HEK293 (cell line): ENCODE results near the gene PEX3.

Experiments
- GLI4 ChIP-seq: fragments of 450-650 bp; formaldehyde crosslinking; IDR thresholded peaks from 2 replicates; pipeline ENCODE4 v1.5.1; 2016; ENCODE audit warnings: missing biosample characterization, missing genetic modification characterization
- MYNN ChIP-seq: fragments of 450-650 bp; formaldehyde crosslinking; IDR thresholded peaks from 2 replicates; pipeline ENCODE4 v1.5.1; 2016; ENCODE audit warnings: missing biosample characterization, missing genetic modification characterization, borderline replicate concordance
- MZF1 ChIP-seq: fragments of 450-650 bp; formaldehyde crosslinking; IDR thresholded peaks from 2 replicates; pipeline ENCODE4 v1.5.1; 2017; ENCODE audit warnings: missing biosample characterization, missing genetic modification characterization, borderline replicate concordance
- OVOL3 ChIP-seq: fragments of 450-650 bp; formaldehyde crosslinking; IDR thresholded peaks from 2 replicates; pipeline ENCODE4 v1.5.1; 2016; ENCODE audit warnings: missing biosample characterization, missing genetic modification characterization
- PRDM1 ChIP-seq: fragments of 450-650 bp; formaldehyde crosslinking; IDR thresholded peaks from 2 replicates; pipeline ENCODE4; 2016; ENCODE audit warnings: missing biosample characterization, missing genetic modification characterization
- REPIN1 ChIP-seq: fragments of 450-650 bp; formaldehyde crosslinking; IDR thresholded peaks from 2 replicates; pipeline ENCODE4 v1.5.1; 2017; ENCODE audit warnings: missing biosample characterization, missing genetic modification characterization, low read depth
- SCRT1 ChIP-seq: fragments of 450-650 bp; formaldehyde crosslinking; IDR thresholded peaks from 2 replicates; pipeline ENCODE4 v1.5.1; 2016; ENCODE audit warnings: missing biosample characterization, missing genetic modification characterization, borderline replicate concordance
- SCRT2 ChIP-seq: fragments of 450-650 bp; formaldehyde crosslinking; IDR thresholded peaks from 2 replicates; pipeline ENCODE4 v1.5.1; 2016; ENCODE audit warnings: missing biosample characterization, missing genetic modification characterization
- SP3 ChIP-seq: fragments of 450-650 bp; formaldehyde crosslinking; IDR thresholded peaks from 2 replicates; pipeline ENCODE4 v1.5.1; 2016; ENCODE audit warnings: missing biosample characterization, missing genetic modification characterization
- WT1 ChIP-seq: fragments of 450-650 bp; formaldehyde crosslinking; IDR thresholded peaks from 2 replicates; pipeline ENCODE4 v1.5.1; 2016; ENCODE audit warnings: missing biosample characterization, missing genetic modification characterization
- ZBTB17 ChIP-seq: fragments of 450-650 bp; formaldehyde crosslinking; IDR thresholded peaks from 2 replicates; pipeline ENCODE4 v1.5.1; 2016; ENCODE audit warnings: missing biosample characterization, missing genetic modification characterization
- ZBTB20 ChIP-seq: fragments of 450-650 bp; formaldehyde crosslinking; IDR thresholded peaks from 2 replicates; pipeline ENCODE4 v1.5.1; 2016; ENCODE audit warnings: missing biosample characterization, missing genetic modification characterization
- ZBTB21 ChIP-seq: fragments of 450-650 bp; formaldehyde crosslinking; IDR thresholded peaks from 2 replicates; pipeline ENCODE4 v1.5.1; 2017; ENCODE audit warnings: missing biosample characterization, missing genetic modification characterization
- ZBTB48 ChIP-seq: fragments of 450-650 bp; formaldehyde crosslinking; IDR thresholded peaks from 2 replicates; pipeline ENCODE4 v1.5.1; 2016; ENCODE audit warnings: missing biosample characterization, missing genetic modification characterization
- ZNF112 ChIP-seq: fragments of 450-650 bp; formaldehyde crosslinking; IDR thresholded peaks from 2 replicates; pipeline ENCODE4 v1.5.0; 2017; ENCODE audit warnings: missing biosample characterization, missing genetic modification characterization
- ZNF16 ChIP-seq: fragments of 450-650 bp; formaldehyde crosslinking; IDR thresholded peaks from 2 replicates; pipeline ENCODE4 v1.5.1; 2016; ENCODE audit warnings: low read depth, missing biosample characterization, missing genetic modification characterization
- ZNF221 ChIP-seq: fragments of 450-650 bp; formaldehyde crosslinking; IDR thresholded peaks from 2 replicates; pipeline ENCODE4 v1.5.1; 2017; ENCODE audit warnings: missing biosample characterization, missing genetic modification characterization, borderline replicate concordance
- ZNF311 ChIP-seq: fragments of 450-650 bp; formaldehyde crosslinking; IDR thresholded peaks from 2 replicates; pipeline ENCODE4 v1.5.1; 2017; ENCODE audit warnings: missing biosample characterization, missing genetic modification characterization, borderline replicate concordance
- ZNF324 ChIP-seq: fragments of 450-650 bp; formaldehyde crosslinking; IDR thresholded peaks from 2 replicates; pipeline ENCODE4 v1.5.1; 2016; ENCODE audit warnings: missing biosample characterization, missing genetic modification characterization
- ZNF335 ChIP-seq: fragments of 450-650 bp; formaldehyde crosslinking; conservative IDR thresholded peaks from 2 replicates; pipeline ENCODE4 v1.5.1; 2016; ENCODE audit warnings: missing biosample characterization, missing genetic modification characterization
- ZNF404 ChIP-seq: fragments of 450-650 bp; formaldehyde crosslinking; IDR thresholded peaks from 2 replicates; pipeline ENCODE4 v1.5.1; 2017; ENCODE audit warnings: missing biosample characterization, missing genetic modification characterization
- ZNF530 ChIP-seq: fragments of 450-650 bp; formaldehyde crosslinking; IDR thresholded peaks from 2 replicates; pipeline ENCODE4 v1.5.1; 2016; ENCODE audit warnings: low read depth, missing biosample characterization, missing genetic modification characterization
- ZNF544 ChIP-seq: fragments of 450-650 bp; formaldehyde crosslinking; IDR thresholded peaks from 2 replicates; pipeline ENCODE4 v1.5.0; 2017; ENCODE audit warnings: missing biosample characterization, missing genetic modification characterization
- ZNF555 ChIP-seq: fragments of 450-650 bp; formaldehyde crosslinking; conservative IDR thresholded peaks from 2 replicates; pipeline ENCODE4 v1.5.1; 2017; ENCODE audit warnings: missing biosample characterization, mild to moderate bottlenecking, missing genetic modification characterization, inconsistent platforms
- ZNF571 ChIP-seq: fragments of 450-650 bp; formaldehyde crosslinking; IDR thresholded peaks from 2 replicates; pipeline ENCODE4 v1.5.0; 2017; ENCODE audit warnings: missing biosample characterization, missing genetic modification characterization
- ZNF776 ChIP-seq: fragments of 450-650 bp; formaldehyde crosslinking; IDR thresholded peaks from 2 replicates; pipeline ENCODE4 v1.5.0; 2017; ENCODE audit warnings: missing biosample characterization, missing genetic modification characterization, borderline replicate concordance
- ZNF792 ChIP-seq: fragments of 450-650 bp; formaldehyde crosslinking; IDR thresholded peaks from 2 replicates; pipeline ENCODE4 v1.5.1; 2016; ENCODE audit warnings: missing biosample characterization, missing genetic modification characterization
- TF ChIP-seq, protein P1 (sequence below): IDR thresholded peaks from 2 replicates; pipeline ENCODE4 v1.6.1; 2011; ENCODE audit warnings: mild to moderate bottlenecking, low read depth, low read length, borderline replicate concordance
- TF ChIP-seq, protein P2 (sequence below): fragments of 450-650 bp; formaldehyde crosslinking; IDR thresholded peaks from 2 replicates; pipeline ENCODE4 v1.5.1; 2016; ENCODE audit warnings: missing biosample characterization, missing genetic modification characterization
- TF ChIP-seq, protein P3 (sequence below): fragments of 450-650 bp; formaldehyde crosslinking; IDR thresholded peaks from 2 replicates; pipeline ENCODE4 v1.5.1; 2017; ENCODE audit warnings: missing biosample characterization, missing genetic modification characterization
- TF ChIP-seq, protein P4 (sequence below): fragments of 450-650 bp; formaldehyde crosslinking; IDR thresholded peaks from 2 replicates; pipeline ENCODE4 v1.5.1; 2016; ENCODE audit warnings: missing biosample characterization, missing genetic modification characterization
- TF ChIP-seq, protein P5 (sequence below): fragments of 450-650 bp; formaldehyde crosslinking; IDR thresholded peaks from 2 replicates; pipeline ENCODE4 v1.5.1; 2016; ENCODE audit warnings: missing biosample characterization, missing genetic modification characterization, low read depth
- TF ChIP-seq, protein P6 (sequence below): fragments of 450-650 bp; formaldehyde crosslinking; IDR thresholded peaks from 2 replicates; pipeline ENCODE4; 2016; ENCODE audit warnings: missing biosample characterization, missing genetic modification characterization

The PEX3 gene

DNA sequence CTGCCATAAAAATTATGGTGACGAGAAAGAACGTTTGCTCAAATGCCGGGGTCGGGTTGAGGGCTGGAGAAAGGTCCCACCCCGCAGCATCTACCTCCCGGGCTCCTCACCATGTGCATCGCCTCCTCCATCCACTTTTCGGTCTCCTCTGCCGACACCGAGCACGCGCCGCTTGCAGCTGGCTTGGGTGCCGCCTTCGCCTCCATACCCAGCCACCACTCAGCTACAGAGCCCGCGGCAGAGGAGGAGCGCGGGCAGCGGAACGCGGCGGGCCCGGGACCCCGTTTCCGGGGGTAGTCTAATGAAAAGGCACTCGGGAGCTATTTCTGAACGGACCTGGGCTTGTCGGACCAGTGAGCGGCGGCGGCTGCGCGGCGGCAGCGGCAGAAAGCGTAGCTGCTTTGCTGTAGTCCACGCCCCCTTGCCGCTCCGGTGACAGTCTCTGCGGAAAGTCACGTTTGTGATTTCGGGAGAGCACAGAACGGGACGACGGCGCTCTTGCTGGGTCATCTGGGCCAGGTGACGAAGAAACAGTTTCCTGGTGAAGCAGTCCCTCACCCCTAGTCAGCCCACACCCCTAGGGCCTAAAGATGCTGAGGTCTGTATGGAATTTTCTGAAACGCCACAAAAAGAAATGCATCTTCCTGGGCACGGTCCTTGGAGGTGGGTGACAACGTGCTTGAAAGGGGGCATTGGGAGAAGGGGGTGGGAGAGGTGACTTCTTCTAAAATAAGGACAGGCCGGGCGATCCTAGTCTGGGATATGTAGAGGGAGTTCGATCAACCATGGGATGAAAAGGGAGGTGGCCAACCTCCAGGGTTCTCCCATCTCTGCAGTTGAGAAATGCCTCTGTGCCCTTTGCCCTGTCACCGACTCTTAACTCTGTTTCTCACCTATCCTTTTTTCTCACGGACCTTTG lies at the start of gene PEX3, which contains the start of gene ADAT2 (continued):
- peak; percentile 94 for TF ChIP-seq REPIN1 (tag by site-specific recombination)
- TF ChIP-seq OVOL3 (tag by site-specific recombination), result peak; percentile 89
- TF ChIP-seq ZBTB20 (tag by site-specific recombination), result peak; percentile 98
- TF ChIP-seq, protein P1, sequence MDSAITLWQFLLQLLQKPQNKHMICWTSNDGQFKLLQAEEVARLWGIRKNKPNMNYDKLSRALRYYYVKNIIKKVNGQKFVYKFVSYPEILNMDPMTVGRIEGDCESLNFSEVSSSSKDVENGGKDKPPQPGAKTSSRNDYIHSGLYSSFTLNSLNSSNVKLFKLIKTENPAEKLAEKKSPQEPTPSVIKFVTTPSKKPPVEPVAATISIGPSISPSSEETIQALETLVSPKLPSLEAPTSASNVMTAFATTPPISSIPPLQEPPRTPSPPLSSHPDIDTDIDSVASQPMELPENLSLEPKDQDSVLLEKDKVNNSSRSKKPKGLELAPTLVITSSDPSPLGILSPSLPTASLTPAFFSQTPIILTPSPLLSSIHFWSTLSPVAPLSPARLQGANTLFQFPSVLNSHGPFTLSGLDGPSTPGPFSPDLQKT, result no peak
- peak; percentile 96; the same call in 1 of the 2 replicates for TF ChIP-seq ZNF221 (tag by site-specific recombination)
- no peak; the same call in 1 of the 2 replicates for TF ChIP-seq MZF1 (tag by site-specific recombination)
- peak; percentile 90 for TF ChIP-seq ZNF335
- TF ChIP-seq ZBTB48 (tag by site-specific recombination), result peak; percentile 77
- no peak for TF ChIP-seq ZNF530
- TF ChIP-seq, protein P2, sequence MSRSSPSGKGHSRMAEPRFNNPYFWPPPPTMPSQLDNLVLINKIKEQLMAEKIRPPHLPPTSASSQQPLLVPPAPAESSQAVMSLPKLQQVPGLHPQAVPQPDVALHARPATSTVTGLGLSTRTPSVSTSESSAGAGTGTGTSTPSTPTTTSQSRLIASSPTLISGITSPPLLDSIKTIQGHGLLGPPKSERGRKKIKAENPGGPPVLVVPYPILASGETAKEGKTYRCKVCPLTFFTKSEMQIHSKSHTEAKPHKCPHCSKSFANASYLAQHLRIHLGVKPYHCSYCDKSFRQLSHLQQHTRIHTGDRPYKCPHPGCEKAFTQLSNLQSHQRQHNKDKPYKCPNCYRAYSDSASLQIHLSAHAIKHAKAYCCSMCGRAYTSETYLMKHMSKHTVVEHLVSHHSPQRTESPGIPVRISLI (tag by site-specific recombination), result no peak
- TF ChIP-seq ZBTB21 (tag by site-specific recombination), result peak; percentile 83
- no peak for TF ChIP-seq SCRT1
- peak; percentile 94 for TF ChIP-seq SP3 (tag by site-specific recombination)
- TF ChIP-seq, protein P3, sequence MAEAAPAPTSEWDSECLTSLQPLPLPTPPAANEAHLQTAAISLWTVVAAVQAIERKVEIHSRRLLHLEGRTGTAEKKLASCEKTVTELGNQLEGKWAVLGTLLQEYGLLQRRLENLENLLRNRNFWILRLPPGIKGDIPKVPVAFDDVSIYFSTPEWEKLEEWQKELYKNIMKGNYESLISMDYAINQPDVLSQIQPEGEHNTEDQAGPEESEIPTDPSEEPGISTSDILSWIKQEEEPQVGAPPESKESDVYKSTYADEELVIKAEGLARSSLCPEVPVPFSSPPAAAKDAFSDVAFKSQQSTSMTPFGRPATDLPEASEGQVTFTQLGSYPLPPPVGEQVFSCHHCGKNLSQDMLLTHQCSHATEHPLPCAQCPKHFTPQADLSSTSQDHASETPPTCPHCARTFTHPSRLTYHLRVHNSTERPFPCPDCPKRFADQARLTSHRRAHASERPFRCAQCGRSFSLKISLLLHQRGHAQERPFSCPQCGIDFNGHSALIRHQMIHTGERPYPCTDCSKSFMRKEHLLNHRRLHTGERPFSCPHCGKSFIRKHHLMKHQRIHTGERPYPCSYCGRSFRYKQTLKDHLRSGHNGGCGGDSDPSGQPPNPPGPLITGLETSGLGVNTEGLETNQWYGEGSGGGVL (tag by site-specific recombination), result no peak
- no peak for TF ChIP-seq ZNF544 (tag by site-specific recombination)
- no peak for TF ChIP-seq ZNF555
- TF ChIP-seq ZNF776 (tag by site-specific recombination), result no peak
- TF ChIP-seq WT1 (tag by site-specific recombination), result peak; percentile 57; the same call in 1 of the 2 replicates
- TF ChIP-seq, protein P4, sequence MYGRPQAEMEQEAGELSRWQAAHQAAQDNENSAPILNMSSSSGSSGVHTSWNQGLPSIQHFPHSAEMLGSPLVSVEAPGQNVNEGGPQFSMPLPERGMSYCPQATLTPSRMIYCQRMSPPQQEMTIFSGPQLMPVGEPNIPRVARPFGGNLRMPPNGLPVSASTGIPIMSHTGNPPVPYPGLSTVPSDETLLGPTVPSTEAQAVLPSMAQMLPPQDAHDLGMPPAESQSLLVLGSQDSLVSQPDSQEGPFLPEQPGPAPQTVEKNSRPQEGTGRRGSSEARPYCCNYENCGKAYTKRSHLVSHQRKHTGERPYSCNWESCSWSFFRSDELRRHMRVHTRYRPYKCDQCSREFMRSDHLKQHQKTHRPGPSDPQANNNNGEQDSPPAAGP (tag by site-specific recombination), result peak; percentile 96
- TF ChIP-seq ZNF311, result no peak
- TF ChIP-seq, protein P5, sequence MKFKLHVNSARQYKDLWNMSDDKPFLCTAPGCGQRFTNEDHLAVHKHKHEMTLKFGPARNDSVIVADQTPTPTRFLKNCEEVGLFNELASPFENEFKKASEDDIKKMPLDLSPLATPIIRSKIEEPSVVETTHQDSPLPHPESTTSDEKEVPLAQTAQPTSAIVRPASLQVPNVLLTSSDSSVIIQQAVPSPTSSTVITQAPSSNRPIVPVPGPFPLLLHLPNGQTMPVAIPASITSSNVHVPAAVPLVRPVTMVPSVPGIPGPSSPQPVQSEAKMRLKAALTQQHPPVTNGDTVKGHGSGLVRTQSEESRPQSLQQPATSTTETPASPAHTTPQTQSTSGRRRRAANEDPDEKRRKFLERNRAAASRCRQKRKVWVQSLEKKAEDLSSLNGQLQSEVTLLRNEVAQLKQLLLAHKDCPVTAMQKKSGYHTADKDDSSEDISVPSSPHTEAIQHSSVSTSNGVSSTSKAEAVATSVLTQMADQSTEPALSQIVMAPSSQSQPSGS (tag by site-specific recombination), result no peak
- TF ChIP-seq ZBTB17 (tag by site-specific recombination), result peak; percentile 99
- TF ChIP-seq SCRT2, result peak; percentile 22; the same call in 1 of the 2 replicates
- peak; percentile 98 for TF ChIP-seq GLI4
- peak; percentile 100 for TF ChIP-seq ZNF324 (tag by site-specific recombination)
- TF ChIP-seq MYNN (tag by site-specific recombination), result peak; percentile 79
- peak; percentile 36; the same call in 1 of the 2 replicates for TF ChIP-seq PRDM1
- TF ChIP-seq, protein P6, sequence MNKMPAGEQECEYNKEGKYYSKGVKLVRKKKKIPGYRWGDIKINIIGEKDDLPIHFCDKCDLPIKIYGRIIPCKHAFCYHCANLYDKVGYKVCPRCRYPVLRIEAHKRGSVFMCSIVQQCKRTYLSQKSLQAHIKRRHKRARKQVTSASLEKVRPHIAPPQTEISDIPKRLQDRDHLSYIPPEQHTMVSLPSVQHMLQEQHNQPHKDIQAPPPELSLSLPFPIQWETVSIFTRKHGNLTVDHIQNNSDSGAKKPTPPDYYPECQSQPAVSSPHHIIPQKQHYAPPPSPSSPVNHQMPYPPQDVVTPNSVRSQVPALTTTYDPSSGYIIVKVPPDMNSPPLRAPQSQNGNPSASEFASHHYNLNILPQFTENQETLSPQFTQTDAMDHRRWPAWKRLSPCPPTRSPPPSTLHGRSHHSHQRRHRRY (tag by site-specific recombination), result no peak
- no peak for TF ChIP-seq ZNF571 (tag by site-specific recombination)
- TF ChIP-seq ZNF404 (tag by site-specific recombination), result no peak
- no peak for TF ChIP-seq ZNF112 (tag by site-specific recombination)
- TF ChIP-seq ZNF16 (tag by site-specific recombination), result peak; percentile 28; the same call in 1 of the 2 replicates
- no peak for TF ChIP-seq ZNF792 (tag by site-specific recombination)
